ENCODE measurements around the gene KAZN. TPM values are rescaled to one million over a fixed set of nuclear protein-coding genes. Genes with fewer than 3 reads are reported as not detected.

The KAZN gene
- total and polyA plus RNA-seq, 11 donors = 0.65 to 6.5 (median 2.3) TPM

DNA sequence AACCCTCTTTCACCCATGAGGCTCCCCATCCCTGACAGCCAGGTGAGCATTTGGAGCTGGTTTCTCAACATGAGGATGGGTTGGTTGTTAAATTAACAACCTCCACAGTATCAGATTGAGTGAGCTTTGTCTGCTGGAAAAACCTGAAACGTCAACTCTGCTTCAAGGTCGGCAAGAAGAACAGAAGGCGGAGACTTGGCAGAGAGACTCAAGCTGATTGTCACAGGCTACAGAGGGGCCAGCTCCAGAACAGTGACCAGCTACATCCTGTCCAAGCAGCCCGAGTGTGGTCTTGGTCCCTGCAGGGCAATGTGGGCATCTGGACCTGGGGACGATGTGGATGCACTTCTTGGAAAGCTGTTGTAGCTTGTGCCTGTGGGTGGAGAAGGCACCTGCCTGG is 518.5 kb downstream of the KAZN start:
- Histone ChIP-seq H3K36me3 (no peaks in the 10 kb centered on the region), H3K4me1 (no peaks in the 10 kb centered on the region), H3K4me3 (no peak overlapping the region), H3K9me3 (no peaks in the 10 kb centered on the region), H3K27me3 (no peaks in the 10 kb centered on the region), H3K27ac (no peak overlapping the region)
- no peak for TF ChIP-seq POLR2A (IDR thresholded peaks at IDR 0.05)
- intact Hi-C loops (cut with DNase I) = no loop called here
- peak in 1 of 4 donors; percentile 11 for ATAC-seq
- peak in 1 of 5 donors; percentile 12 for DNase-seq
- WGBS, 4 donors = 30 to 45% (median 42%) methylated on average over 2 to 5 of the region's 5 CpGs

DNA sequence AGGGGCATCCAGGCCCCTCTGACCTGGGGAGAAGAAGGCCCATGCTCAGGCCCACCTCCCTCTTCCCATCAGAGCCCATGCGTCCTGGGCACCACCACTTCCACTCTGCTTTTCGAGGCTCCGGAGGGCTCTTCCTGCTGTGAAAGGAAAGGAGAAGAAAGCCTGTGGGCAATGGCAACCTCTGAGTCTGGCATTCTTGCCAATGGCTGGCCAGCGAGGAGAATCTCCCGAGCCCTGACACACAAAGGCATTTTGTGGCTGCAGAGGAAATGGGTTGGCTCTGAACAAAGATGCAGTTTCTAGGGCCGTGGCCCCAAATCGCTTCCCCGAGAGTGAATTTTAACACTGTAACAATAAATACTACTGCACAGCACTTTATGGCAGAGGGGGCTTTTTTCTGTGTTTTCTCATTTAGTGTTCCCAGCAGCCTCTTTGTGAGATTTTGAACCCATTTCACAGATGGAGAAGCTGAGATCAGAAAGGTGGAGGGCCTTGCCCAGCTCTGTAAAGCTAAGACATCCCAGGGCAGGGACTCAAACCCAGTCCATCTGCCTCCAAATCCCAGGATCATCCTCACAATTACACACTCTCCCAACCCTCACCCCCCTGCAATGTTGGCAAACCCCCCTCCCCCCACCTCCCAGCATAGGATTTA is 519.3 kb downstream of the KAZN start:
- intact Hi-C loops (cut with DNase I) = no loop called here
- 70 to 94% (median 83%) methylated on average over 8 of the region's 8 CpGs for WGBS, 4 donors

GRCh38 chr1:15118579-15118978 is 520.1 kb downstream of the KAZN start:
- Histone ChIP-seq H3K9me3 (no peaks in the 10 kb centered on the region), H3K4me3 (no peak overlapping the region), H3K4me1 (no peaks in the 10 kb centered on the region), H3K27me3 (no peaks in the 10 kb centered on the region), H3K36me3 (no peaks in the 10 kb centered on the region), H3K27ac (no peak overlapping the region)
- 89 to 95% (median 92%) methylated on average over 6 to 8 of the region's 8 CpGs for WGBS, 4 donors
- ATAC-seq = no peak
- intact Hi-C loops (cut with DNase I) = no loop called here
- no peak for TF ChIP-seq POLR2A (IDR thresholded peaks at IDR 0.05)
- TF ChIP-seq, protein P1, sequence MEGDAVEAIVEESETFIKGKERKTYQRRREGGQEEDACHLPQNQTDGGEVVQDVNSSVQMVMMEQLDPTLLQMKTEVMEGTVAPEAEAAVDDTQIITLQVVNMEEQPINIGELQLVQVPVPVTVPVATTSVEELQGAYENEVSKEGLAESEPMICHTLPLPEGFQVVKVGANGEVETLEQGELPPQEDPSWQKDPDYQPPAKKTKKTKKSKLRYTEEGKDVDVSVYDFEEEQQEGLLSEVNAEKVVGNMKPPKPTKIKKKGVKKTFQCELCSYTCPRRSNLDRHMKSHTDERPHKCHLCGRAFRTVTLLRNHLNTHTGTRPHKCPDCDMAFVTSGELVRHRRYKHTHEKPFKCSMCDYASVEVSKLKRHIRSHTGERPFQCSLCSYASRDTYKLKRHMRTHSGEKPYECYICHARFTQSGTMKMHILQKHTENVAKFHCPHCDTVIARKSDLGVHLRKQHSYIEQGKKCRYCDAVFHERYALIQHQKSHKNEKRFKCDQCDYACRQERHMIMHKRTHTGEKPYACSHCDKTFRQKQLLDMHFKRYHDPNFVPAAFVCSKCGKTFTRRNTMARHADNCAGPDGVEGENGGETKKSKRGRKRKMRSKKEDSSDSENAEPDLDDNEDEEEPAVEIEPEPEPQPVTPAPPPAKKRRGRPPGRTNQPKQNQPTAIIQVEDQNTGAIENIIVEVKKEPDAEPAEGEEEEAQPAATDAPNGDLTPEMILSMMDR (IDR thresholded peaks at IDR 0.05) = no peak
- no peak for DNase-seq

More for the DNA sequence above, 519.3 kb downstream of the KAZN start:
- no peak overlapping the region for H3K27ac ChIP-seq
- TF ChIP-seq, protein P1 (IDR thresholded peaks at IDR 0.05) = no peak
- TF ChIP-seq POLR2A (IDR thresholded peaks at IDR 0.05) = no peak
- no peak overlapping the region for H3K4me3 ChIP-seq
- no peak for ATAC-seq
- DNase-seq = no peak
- no peaks in the 10 kb centered on the region for H3K4me1 ChIP-seq
- H3K27me3 ChIP-seq = no peaks in the 10 kb centered on the region
- no peaks in the 10 kb centered on the region for H3K36me3 ChIP-seq
- H3K9me3 ChIP-seq = no peaks in the 10 kb centered on the region

DNA sequence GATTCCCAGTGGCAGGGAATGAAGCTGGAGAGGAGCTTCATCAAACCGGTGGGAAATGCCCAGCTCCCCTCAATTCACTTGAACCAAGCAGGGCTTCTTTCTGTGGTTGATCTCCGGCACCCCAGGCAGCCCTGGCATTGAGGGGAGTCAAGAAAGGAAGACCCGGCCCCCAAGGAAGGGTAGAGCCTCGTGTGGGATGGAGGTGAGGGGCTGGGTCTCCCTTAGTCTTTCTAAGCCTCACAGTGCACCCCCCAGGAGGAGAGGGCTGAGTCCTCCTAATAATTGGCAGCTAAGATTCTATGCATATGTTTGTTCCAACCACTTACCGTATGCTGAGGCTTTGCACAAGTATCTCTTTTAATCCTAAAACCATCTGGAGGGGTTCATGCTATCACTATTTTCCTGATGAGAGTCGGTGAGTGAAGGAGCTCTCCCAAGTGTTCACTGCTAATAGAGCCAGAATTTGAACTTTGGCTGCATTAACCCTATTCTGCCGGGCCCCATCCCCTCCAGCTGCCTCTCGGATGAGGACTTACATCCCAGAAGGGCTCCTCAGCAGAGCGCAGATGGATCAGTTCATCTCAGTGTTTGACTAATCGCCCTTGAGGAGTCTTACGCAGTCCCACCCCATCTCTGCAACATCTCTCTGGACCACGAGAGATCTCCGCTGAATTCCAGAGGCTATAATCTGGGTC is 521.9 kb downstream of the KAZN start:
- WGBS, 4 donors = 78 to 84% (median 79%) methylated on average over 12 to 13 of the region's 13 CpGs
- Histone ChIP-seq H3K27me3 (no peaks in the 10 kb centered on the region), H3K4me3 (no peak overlapping the region), H3K9me3 (no peaks in the 10 kb centered on the region), H3K36me3 (no peaks in the 10 kb centered on the region), H3K4me1 (peaks cover 0 to 5% (median 0%) of the 10 kb centered on the region in 12 donors), H3K27ac (no peak overlapping the region)
- DNase-seq (no peak), ATAC-seq (no peak)
- intact Hi-C loops (cut with DNase I) = loop anchor here in 2 of 10 donors (10.0 kb wide), 1 partner anchor 314 kb away; the partner anchor contains the start of gene CTRC (in 2 of the 2)
- TF ChIP-seq, protein P1 (IDR thresholded peaks at IDR 0.05) = no peak
- no peak for TF ChIP-seq POLR2A (IDR thresholded peaks at IDR 0.05)
